Fibroblast of the aortic adventitia (primary cell): ENCODE results near the gene CLIC5. TPM values are rescaled to one million over a fixed set of nuclear protein-coding genes. Genes with fewer than 3 reads are reported as not detected.
A peak's percentile ranks its signal among the peaks of the same experiment; 100 is the strongest.

Source experiments
- DNase-seq: peaks from one replicate; pipeline ENCODE4 v3.0.0-alpha.2; 2010; ENCODE audit warnings: low read depth
- H3K4me3 ChIP-seq: 2 replicates; pipeline ENCODE4 v1.5.1; 2011; ENCODE audit warnings: low read depth, mild to moderate bottlenecking, control low read depth, low read length, moderate library complexity
- total RNA-seq: library from RNA; depleted of rRNA; stranded (reverse); fragments of >200 nt; gene quantifications from 2 replicates; pipeline ENCODE4 v1.2.3, GENCODE V29; 2012; ENCODE audit warnings: low replicate concordance
- TF ChIP-seq, protein P1 (sequence below): IDR thresholded peaks from 2 replicates; pipeline ENCODE4 v1.5.1; 2011; ENCODE audit warnings: mild to moderate bottlenecking, low read length, control low read depth, inconsistent platforms; ENCODE audit not compliant: insufficient read depth

The CLIC5 gene
- total RNA-seq, 1 donor = not detected

DNA sequence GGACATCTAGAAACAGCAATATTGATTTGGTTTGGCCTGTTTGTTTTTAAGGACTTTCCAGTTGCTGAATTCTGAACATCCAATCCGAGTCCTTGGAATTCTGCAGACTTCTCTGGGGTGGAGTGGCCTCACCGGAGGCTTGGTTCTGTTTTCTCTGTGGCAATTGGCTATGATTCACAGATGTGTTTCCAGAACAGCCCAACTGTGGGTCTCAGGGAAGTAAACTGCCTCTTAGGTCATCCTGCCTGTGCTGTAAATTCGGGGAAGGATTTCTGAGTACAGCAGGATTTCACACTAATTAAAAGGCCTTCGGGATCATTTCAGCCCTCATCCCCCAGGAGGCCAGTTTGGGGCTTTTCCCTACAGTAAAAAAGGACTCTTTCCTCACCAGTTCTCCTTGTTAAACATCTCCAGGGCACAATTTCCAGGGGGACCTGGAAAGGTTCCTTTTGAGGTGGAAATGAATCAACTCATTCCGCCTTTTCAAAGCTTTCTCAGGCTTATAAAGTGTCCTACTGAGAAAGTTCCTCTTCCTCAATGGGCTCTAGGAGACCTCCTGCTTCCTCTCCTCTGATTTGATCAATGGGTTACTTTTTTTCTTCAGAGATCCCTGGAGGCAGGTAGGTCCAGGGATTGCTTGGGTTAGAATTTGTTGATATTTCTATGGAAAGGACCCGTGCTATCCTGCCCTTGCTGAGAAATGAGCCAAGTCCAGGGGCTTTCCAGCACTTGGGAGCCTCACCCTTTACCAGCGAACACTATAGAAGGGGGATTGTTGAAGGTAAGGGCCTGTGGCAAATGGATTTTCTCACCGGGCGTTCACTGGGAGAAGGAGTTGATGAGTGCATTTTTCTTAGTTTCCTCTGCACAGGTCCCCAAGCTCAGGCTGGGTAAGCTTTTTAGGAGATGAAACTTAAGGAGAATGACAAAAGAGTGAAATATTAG is 114.6 kb downstream of the CLIC5 start:
- DNase-seq = peak; percentile 50
- H3K4me3 ChIP-seq = no peak overlapping the region
- TF ChIP-seq, protein P1, sequence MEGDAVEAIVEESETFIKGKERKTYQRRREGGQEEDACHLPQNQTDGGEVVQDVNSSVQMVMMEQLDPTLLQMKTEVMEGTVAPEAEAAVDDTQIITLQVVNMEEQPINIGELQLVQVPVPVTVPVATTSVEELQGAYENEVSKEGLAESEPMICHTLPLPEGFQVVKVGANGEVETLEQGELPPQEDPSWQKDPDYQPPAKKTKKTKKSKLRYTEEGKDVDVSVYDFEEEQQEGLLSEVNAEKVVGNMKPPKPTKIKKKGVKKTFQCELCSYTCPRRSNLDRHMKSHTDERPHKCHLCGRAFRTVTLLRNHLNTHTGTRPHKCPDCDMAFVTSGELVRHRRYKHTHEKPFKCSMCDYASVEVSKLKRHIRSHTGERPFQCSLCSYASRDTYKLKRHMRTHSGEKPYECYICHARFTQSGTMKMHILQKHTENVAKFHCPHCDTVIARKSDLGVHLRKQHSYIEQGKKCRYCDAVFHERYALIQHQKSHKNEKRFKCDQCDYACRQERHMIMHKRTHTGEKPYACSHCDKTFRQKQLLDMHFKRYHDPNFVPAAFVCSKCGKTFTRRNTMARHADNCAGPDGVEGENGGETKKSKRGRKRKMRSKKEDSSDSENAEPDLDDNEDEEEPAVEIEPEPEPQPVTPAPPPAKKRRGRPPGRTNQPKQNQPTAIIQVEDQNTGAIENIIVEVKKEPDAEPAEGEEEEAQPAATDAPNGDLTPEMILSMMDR = no peak

DNA sequence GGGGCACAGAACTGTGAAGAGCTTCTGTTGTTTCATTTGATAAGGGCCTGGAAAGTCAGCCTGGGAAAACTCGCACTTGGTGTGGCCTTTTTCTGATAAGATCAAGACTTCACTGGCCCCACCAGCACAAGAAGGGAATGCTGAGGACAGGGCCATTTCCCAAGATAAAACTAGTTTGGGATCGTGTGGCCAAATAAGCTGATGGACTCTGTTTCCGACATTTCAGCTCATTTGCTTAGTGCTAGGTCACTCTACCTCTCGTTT is 116.0 kb downstream of the CLIC5 start:
- TF ChIP-seq, protein P1 = no peak
- no peak overlapping the region for H3K4me3 ChIP-seq
- no peak for DNase-seq

DNA sequence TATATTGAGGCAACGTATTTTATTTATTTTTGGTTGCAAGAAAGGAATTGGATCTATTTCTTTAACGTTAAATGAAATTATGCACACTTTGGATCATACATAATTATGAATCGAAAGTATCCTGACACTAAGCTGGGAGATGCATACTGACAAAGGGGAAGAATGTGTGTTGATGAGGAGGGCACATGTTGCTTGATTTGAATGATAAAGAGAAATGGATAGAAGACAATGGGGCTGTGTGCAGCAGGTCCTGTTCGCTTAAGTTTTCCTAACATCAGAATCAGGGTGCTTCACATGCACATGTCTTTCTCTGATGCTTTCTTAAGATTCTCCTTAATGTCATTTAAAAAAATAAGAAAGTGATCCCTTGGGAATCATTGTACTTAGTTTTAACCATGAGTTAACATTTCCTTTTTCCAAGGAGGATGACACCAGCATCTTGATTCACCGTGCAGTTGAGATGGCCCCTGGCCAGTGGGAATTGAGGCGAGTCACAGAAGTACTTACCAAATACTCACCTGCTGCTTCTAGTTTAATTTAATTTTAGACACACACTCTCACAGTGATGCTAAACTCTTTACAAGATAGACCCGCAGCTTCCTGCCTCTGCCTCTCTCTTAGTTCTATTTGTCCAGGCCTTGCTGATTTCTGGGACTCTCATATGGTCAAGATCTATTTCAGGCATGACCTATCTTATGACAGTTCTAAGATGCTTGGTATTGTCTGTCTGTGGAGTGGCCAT is 116.5 kb downstream of the CLIC5 start:
- TF ChIP-seq, protein P1 = no peak
- no peak overlapping the region for H3K4me3 ChIP-seq
- no peak for DNase-seq

DNA sequence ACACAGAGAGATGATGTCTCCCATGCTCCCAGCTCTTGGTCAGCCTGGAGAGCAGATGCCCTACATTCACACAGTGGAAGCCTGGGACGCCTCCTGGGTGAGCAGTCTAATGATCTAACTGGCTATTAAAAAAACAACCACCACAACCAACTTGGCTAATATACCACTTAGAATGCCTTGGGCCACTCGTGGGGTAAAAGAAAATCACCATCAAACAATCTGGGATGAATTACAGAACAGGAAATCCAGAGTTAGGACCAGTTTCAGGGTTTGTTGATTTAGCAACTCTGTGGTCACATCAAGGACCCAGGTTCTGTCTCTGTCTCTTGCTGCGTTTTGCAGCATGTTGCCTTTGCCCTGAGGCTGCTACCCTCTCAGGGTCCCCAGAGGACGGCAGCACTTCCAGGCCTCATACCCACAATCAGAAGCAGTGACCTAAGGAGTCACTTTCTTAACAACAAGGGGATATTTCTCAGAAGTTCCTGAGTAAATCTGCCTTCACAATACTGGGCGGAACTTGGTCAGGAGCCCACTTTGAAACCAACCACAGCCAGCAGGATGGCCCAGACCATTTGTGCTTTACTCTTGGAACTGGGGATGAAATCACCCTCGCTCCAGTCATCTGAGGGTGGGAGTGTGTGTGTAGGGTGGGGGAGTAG is 118.7 kb downstream of the CLIC5 start:
- H3K4me3 ChIP-seq = no peak overlapping the region
- peak; percentile 68 for DNase-seq
- TF ChIP-seq, protein P1 = no peak

DNA sequence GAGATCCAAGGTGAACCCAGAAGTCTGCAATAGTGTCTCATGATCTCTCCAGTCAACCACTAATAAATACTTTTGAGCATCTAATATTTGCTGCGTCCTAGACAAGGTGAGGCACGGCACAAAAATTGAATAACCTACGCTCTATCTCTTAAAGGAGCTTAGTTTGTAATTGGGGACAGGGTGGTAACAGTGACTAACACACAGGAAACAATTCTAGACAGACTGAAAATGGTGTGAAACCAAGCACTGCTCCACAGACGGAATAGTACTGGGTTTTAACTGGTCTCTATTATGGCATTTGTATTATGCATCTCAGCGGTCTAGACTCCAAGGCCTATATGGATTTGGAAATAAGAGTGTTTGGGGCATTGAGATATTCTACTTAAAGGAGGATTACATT is 120.1 kb downstream of the CLIC5 start:
- H3K4me3 ChIP-seq = no peak overlapping the region
- TF ChIP-seq, protein P1 = no peak

DNA sequence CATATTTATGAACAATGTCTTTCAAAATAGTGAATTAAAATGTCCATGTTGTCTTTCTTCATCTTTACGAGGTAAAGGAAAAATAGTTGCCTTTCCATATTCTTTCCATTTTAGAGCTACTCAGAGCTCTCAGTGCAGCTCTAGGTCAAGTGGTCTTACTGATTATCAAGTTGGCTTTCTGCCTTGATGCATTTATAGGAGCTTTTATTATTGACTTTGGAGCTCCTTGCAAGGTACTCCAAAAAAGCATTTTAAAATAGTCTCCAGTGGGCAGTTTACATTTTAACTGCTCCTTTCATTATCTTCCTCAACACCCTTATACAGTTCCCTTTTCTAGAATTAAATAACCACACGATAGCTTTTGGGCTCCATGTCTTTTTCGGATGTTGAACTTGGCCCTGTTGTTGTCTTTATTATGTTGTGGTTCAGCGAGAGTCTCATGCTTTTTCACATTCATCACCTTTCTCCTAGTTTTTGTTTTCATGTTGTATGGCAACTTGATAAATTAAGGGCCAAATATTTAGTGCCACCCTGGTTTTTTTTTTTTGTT is 122.9 kb downstream of the CLIC5 start:
- DNase-seq = no peak
- H3K4me3 ChIP-seq = no peak overlapping the region
- TF ChIP-seq, protein P1 = no peak

More for the DNA sequence above, 120.1 kb downstream of the CLIC5 start:
- DNase-seq = no peak
